Hepatocyte (in vitro differentiated cells): ENCODE results near the gene PHKG1.

Source experiments
- EZH2 ChIP-seq: fragments of 200-600 bp; sonication (generic); IDR thresholded peaks from 2 replicates; pipeline ENCODE4 v1.6.1; 2016; ENCODE audit warnings: antibody characterized with exemption, mild to moderate bottlenecking, borderline replicate concordance
- TF ChIP-seq, protein P1 (sequence below): fragments of 200-600 bp; sonication (generic); IDR thresholded peaks from 2 replicates; pipeline ENCODE4 v1.5.1; 2016; ENCODE audit warnings: antibody characterized with exemption, mild to moderate bottlenecking; ENCODE audit not compliant: poor library complexity

DNA sequence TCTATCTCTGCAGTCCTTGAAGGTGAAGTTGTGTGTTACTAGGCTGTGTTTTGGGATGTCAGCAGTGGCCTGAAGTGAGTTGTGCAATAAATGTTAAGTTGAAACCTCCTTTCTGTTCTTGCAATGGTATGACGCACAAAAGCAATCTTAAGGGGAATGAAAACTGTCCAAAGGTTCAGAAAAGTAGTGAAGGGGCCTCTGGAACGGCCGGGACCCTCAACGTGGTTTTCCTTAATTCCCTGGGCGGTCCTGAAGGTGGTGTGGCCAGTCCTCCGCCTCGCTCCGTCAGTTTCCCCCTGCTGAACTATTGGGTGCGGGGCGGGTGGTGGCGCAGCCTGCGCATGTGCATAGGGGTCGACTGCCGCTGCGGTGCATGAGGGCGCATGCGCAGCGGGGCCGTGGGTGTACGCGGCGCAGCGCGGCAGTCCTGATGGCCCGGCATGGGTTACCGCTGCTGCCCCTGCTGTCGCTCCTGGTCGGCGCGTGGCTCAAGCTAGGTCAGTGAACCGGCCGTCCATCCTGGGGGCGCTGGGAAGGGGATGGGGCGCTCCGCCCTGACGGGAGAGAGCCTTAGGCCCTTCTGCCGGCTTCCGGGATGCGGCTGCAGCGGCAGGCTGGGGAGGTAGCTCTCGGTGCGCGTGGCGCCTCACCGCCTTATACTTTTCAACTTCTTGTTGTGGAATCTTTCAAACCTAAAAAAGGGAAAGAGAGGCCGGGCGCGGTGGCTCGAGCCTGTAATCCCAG lies 28.7 kb downstream of the PHKG1 start, which contains the start of gene SUMF2:
- TF ChIP-seq, protein P1, sequence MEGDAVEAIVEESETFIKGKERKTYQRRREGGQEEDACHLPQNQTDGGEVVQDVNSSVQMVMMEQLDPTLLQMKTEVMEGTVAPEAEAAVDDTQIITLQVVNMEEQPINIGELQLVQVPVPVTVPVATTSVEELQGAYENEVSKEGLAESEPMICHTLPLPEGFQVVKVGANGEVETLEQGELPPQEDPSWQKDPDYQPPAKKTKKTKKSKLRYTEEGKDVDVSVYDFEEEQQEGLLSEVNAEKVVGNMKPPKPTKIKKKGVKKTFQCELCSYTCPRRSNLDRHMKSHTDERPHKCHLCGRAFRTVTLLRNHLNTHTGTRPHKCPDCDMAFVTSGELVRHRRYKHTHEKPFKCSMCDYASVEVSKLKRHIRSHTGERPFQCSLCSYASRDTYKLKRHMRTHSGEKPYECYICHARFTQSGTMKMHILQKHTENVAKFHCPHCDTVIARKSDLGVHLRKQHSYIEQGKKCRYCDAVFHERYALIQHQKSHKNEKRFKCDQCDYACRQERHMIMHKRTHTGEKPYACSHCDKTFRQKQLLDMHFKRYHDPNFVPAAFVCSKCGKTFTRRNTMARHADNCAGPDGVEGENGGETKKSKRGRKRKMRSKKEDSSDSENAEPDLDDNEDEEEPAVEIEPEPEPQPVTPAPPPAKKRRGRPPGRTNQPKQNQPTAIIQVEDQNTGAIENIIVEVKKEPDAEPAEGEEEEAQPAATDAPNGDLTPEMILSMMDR = peak; percentile 21
- TF ChIP-seq EZH2 = no peak
